CD14-positive monocyte (primary cell): ENCODE data around the gene FOXO3B. TPM values are rescaled to one million over a fixed set of nuclear protein-coding genes. Genes with fewer than 3 reads are reported as not detected.
"Not testable (repeated sequence)": the region's sequence is repeated elsewhere in the genome, so short reads cannot be mapped to it uniquely, and the experiment has no call there.

Experiments used
- DNase-seq, 3 donors: peaks; one replicate each; pipeline ENCODE4 v3.0.0-alpha.2; 2011 to 2022
- H2AFZ ChIP-seq: 2 replicates; pipeline ENCODE4 v1.6.0; 2012; ENCODE audit warnings: mild to moderate bottlenecking, low read depth, low read length, inconsistent platforms; ENCODE audit not compliant: insufficient read depth, poor library complexity, severe bottlenecking
- H3K27ac ChIP-seq, 2 donors: 1 replicate in 1 of 2; 2 replicates in 1 of 2; pipeline ENCODE4 v1.5.1; 2012 to 2013; ENCODE audit warnings: low read length in 2 of 2, control low read depth in 1 of 2, inconsistent platforms in 1 of 2, low read depth in 1 of 2, mild to moderate bottlenecking in 1 of 2
- H3K27me3 ChIP-seq, 2 donors: one replicate each; pipeline versions ENCODE4 v1.6.0 to v1.6.1; 2011 to 2013; ENCODE audit warnings: low read length in 2 of 2; ENCODE audit not compliant: control insufficient read depth in 2 of 2, insufficient read depth in 2 of 2
- H3K36me3 ChIP-seq, 2 donors: replicated peaks in 1 of 2; 1 replicate in 1 of 2; 2 replicates in 1 of 2; pipeline versions ENCODE4 v1.5.1 to v1.6.1; 2012 to 2013; ENCODE audit warnings: low read length in 2 of 2, control low read depth in 1 of 2, inconsistent platforms in 1 of 2, mild to moderate bottlenecking in 1 of 2; ENCODE audit not compliant: insufficient read depth in 2 of 2, control insufficient read depth in 1 of 2
- H3K4me1 ChIP-seq, 2 donors: 1 replicate in 1 of 2; 2 replicates in 1 of 2; pipeline versions ENCODE4 v1.5.1 to v1.6.1; 2012 to 2013; ENCODE audit warnings: low read length in 2 of 2, control low read depth in 1 of 2, inconsistent platforms in 1 of 2, mild to moderate bottlenecking in 1 of 2, moderate library complexity in 1 of 2; ENCODE audit not compliant: insufficient read depth in 2 of 2, control insufficient read depth in 1 of 2
- H3K4me2 ChIP-seq: replicated peaks from 2 replicates; pipeline ENCODE3; 2012; ENCODE audit warnings: low read length, moderate library complexity, mild to moderate bottlenecking; ENCODE audit not compliant: poor library complexity, severe bottlenecking; ENCODE audit errors: extremely low read depth
- H3K4me3 ChIP-seq, 3 experiments: fragments of 200-600 bp in 1 of 3; sonication (generic) in 1 of 3; replicated peaks in 1 of 3; 1 replicate in 2 of 3; 2 replicates in 1 of 3; pipeline ENCODE4 v1.5.1; 2011 to 2013; ENCODE audit warnings: low read length in 3 of 3, mild to moderate bottlenecking in 3 of 3, control low read depth in 2 of 3, low read depth in 2 of 3, inconsistent platforms in 1 of 3, moderate library complexity in 1 of 3
- H3K79me2 ChIP-seq: 2 replicates; pipeline ENCODE4 v1.6.0; 2012; ENCODE audit warnings: mild to moderate bottlenecking, control low read depth, inconsistent platforms, low read length, moderate library complexity; ENCODE audit not compliant: insufficient read depth
- H3K9ac ChIP-seq: 2 replicates; pipeline ENCODE4 v1.6.0; 2017; ENCODE audit warnings: low read length, mild to moderate bottlenecking; ENCODE audit not compliant: insufficient read depth, poor library complexity, severe bottlenecking
- H3K9me3 ChIP-seq, 2 donors: replicated peaks in 1 of 2; 1 replicate in 1 of 2; 2 replicates in 1 of 2; pipeline versions ENCODE4 v1.5.1 to v1.6.1; 2012 to 2013; ENCODE audit warnings: low read length in 2 of 2, control low read depth in 1 of 2; ENCODE audit not compliant: control insufficient read depth in 1 of 2, insufficient read depth in 1 of 2
- H4K20me1 ChIP-seq: 2 replicates; pipeline ENCODE4 v1.6.0; 2012; ENCODE audit warnings: mild to moderate bottlenecking, low read length, control low read depth, moderate library complexity; ENCODE audit not compliant: insufficient read depth
- H3K27ac Mint-ChIP-seq, 7 donors: one replicate each; pipeline ENCODE4 v1.8.0; 2020; ENCODE audit warnings: mild to moderate bottlenecking in 7 of 7, mixed read lengths in 7 of 7, moderate library complexity in 6 of 7, inconsistent platforms in 2 of 7
- H3K27me3 Mint-ChIP-seq, 3 donors: one replicate each; pipeline ENCODE4 v1.8.0; 2021 to 2022; ENCODE audit warnings: low read depth in 3 of 3, mild to moderate bottlenecking in 3 of 3, mixed read lengths in 3 of 3, moderate library complexity in 3 of 3, inconsistent platforms in 1 of 3
- H3K36me3 Mint-ChIP-seq, 2 donors: one replicate each; pipeline ENCODE4 v1.8.0; 2020; ENCODE audit warnings: mixed read lengths in 2 of 2, inconsistent platforms in 1 of 2, mild to moderate bottlenecking in 1 of 2
- H3K4me1 Mint-ChIP-seq: one replicate; pipeline ENCODE4 v1.8.0; 2020; ENCODE audit warnings: mild to moderate bottlenecking, mixed read lengths
- H3K4me3 Mint-ChIP-seq, 2 donors: one replicate each; pipeline ENCODE4 v1.8.0; 2020; ENCODE audit warnings: mild to moderate bottlenecking in 2 of 2, mixed read lengths in 2 of 2, moderate library complexity in 1 of 2
- H3K9me3 Mint-ChIP-seq, 7 donors: one replicate each; pipeline ENCODE4 v1.8.0; 2020 to 2022; ENCODE audit warnings: mixed read lengths in 7 of 7, mild to moderate bottlenecking in 6 of 7, moderate library complexity in 6 of 7, inconsistent platforms in 2 of 7
- WGBS: methylation state at CpG from one replicate; pipeline ENCODE4 v1.1.5; 2013; ENCODE audit warnings: missing lambda C conversion rate; ENCODE audit not compliant: insufficient coverage; 5-methylcytosine and 5-hydroxymethylcytosine counted together
- intact Hi-C, 2 donors: fragments of 100-400 bp; cut with micrococcal nuclease; formaldehyde crosslinking; loops; one replicate each; pipeline versions ENCODE4 v1.15.0 to v1.15.1; 2023
- polyA plus RNA-seq, 3 donors: library from polyadenylated mRNA; depleted of rRNA in 1 of 3; unstranded in 2 of 3; stranded (reverse) in 1 of 3; fragments of 300-500 nt in 2 of 3; fragments of >200 nt in 1 of 3; fragmentation: Illumina TruSeq in 2 of 3; gene quantifications; 1 replicate in 2 of 3; 2 replicates in 1 of 3; pipeline ENCODE4 v1.2.3, GENCODE V29; 2012 to 2021

FOXO3B gene
- polyA plus RNA-seq, 3 donors = 0.84 TPM; not detected in 2

DNA sequence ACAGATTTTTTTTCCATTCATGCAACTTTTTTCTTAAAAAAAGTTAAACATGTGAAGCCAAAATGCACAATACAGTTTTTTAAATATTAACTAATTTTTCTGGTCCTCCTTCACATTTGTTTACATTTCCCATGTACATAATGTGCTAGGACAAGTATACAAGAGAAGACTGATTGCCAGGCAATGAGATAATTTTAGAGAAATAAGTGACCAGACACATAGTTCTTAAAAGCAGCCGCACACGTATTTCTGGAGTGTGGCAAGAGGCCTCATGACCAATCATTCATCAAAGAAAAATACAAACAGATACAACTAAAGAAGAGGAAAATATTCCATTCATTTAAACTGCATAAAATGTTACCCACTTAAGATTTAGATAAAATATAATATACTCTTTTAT is 15.8 kb downstream of the FOXO3B start:
- peaks cover 3 to 21% of the 10 kb centered on the region in 2 donors for H3K9me3 ChIP-seq
- H3K27ac ChIP-seq, H4K20me1 ChIP-seq, H3K4me3 Mint-ChIP-seq, DNase-seq, H3K27ac Mint-ChIP-seq, H3K27me3 Mint-ChIP-seq, H3K36me3 Mint-ChIP-seq, H3K4me2 ChIP-seq, H2AFZ ChIP-seq, H3K4me1 ChIP-seq, H3K4me3 ChIP-seq, H3K27me3 ChIP-seq, intact Hi-C loops, H3K79me2 ChIP-seq, H3K36me3 ChIP-seq, H3K4me1 Mint-ChIP-seq, H3K9ac ChIP-seq: not testable (repeated sequence)
- WGBS = no CpG with 5 or more reads among the region's 2 CpGs
- H3K9me3 Mint-ChIP-seq = peaks cover 8 to 46% (median 37%) of the 10 kb centered on the region in 7 donors

- intact Hi-C loops = not testable (repeated sequence)
These were observed 20.0 kb downstream of the FOXO3B start for GRCh38 chr17:18661924-18662624.

GRCh38 chr17:18650094-18650493 is 32.0 kb downstream of the FOXO3B start:
- 83% methylated on average over 12 of the region's 23 CpGs for WGBS
- H3K9me3 Mint-ChIP-seq = peaks cover 0 to 14% (median 8%) of the 10 kb centered on the region in 7 donors

More at GRCh38 chr17:18661924-18662624, 20.0 kb downstream of the FOXO3B start:
- not testable (repeated sequence) for H2AFZ ChIP-seq, H4K20me1 ChIP-seq, H3K4me2 ChIP-seq, H3K9ac ChIP-seq, H3K4me3 Mint-ChIP-seq, H3K27me3 Mint-ChIP-seq, H3K27ac ChIP-seq, H3K4me3 ChIP-seq, H3K36me3 ChIP-seq, DNase-seq, H3K79me2 ChIP-seq, H3K36me3 Mint-ChIP-seq, H3K4me1 Mint-ChIP-seq, H3K27me3 ChIP-seq, H3K4me1 ChIP-seq, H3K27ac Mint-ChIP-seq
- H3K9me3 ChIP-seq = peaks cover 4 to 24% of the 10 kb centered on the region in 2 donors
- H3K9me3 Mint-ChIP-seq = peaks cover 5 to 49% (median 44%) of the 10 kb centered on the region in 7 donors
- WGBS = no CpG with 5 or more reads among the region's 5 CpGs

GRCh38 chr17:18644291-18644690 is 37.8 kb downstream of the FOXO3B start, which contains the start of gene TBC1D28:
TBC1D28 (minus strand) TSS chr17:18644391; CDS start chr17:18641352, 3,039 bp downstream.
- H3K4me2 ChIP-seq, H3K4me3 Mint-ChIP-seq, H3K9ac ChIP-seq, H3K79me2 ChIP-seq, H3K4me3 ChIP-seq, H3K4me1 Mint-ChIP-seq, H3K4me1 ChIP-seq, H3K27ac Mint-ChIP-seq, H3K36me3 Mint-ChIP-seq, H2AFZ ChIP-seq, H4K20me1 ChIP-seq, H3K27me3 ChIP-seq, H3K27ac ChIP-seq, H3K36me3 ChIP-seq, DNase-seq, H3K9me3 ChIP-seq, H3K9me3 Mint-ChIP-seq, H3K27me3 Mint-ChIP-seq, intact Hi-C loops: not testable (repeated sequence)
- WGBS = 89% methylated on average over 3 of the region's 9 CpGs

More at GRCh38 chr17:18650094-18650493, 32.0 kb downstream of the FOXO3B start:
- H3K4me3 ChIP-seq, H3K36me3 ChIP-seq, H2AFZ ChIP-seq, H3K4me3 Mint-ChIP-seq, H3K4me1 ChIP-seq, H3K79me2 ChIP-seq, H3K9me3 ChIP-seq, intact Hi-C loops, H3K9ac ChIP-seq, H3K27ac ChIP-seq, DNase-seq, H3K27me3 ChIP-seq, H3K36me3 Mint-ChIP-seq, H3K27ac Mint-ChIP-seq, H4K20me1 ChIP-seq, H3K4me1 Mint-ChIP-seq, H3K4me2 ChIP-seq: not testable (repeated sequence)
- peaks cover 1 to 23% (median 7%) of the 10 kb centered on the region in 3 donors for H3K27me3 Mint-ChIP-seq
